ENCODE results near the gene GDF10. TPM values are rescaled to one million over a fixed set of nuclear protein-coding genes. Genes with fewer than 3 reads are reported as not detected.

Gene GDF10
- total and polyA plus RNA-seq, 2 of the 8 experiments (the other 6 are each of a cell fraction or from before 2014, with no cell fraction given): 0.19 to 0.32 TPM

DNA sequence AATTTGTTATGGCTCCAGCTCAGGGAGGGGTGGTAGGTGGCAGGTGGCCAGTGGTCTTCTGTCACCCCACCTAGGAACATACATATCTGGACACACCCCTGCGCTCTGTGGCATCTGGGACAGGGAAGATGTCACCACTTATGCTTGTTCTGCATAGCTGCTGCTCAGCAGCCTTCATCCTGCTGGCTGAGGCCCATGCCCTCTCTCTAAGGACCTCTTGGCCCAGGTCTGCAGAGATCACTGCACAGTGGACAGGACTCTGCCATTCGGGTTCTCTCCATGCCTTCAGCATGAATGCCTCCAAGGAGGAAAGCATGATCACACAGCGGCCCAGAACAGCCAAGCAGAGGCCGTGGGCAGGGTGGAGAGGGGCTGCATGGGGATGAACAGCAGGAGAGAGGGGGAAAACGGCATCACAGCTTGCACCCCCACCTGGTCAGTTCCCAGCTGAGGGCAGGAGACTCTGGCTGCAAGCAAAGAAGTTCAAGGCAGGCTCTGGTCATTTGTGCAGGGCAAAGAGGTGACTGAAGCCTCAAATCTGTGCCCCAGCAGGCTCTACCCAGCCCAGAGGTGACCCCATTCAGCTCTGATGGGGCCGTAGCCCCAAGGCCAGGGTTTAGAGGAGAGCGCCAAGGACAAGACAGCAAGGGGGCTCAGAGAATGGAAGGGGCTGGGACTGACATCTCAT lies 47.8 kb upstream of the GDF10 start:
- Histone ChIP-seq H3K23ac (ENCODE audit: insufficient read length) (no peak overlapping the region), H3K79me1 (ENCODE audit: low read depth, low read length) (no peaks in the 10 kb centered on the region), H2BK15ac (ENCODE audit: low read length) (no peak overlapping the region), H2BK120ac (replicated peaks; ENCODE audit: low read depth, low read length) (no peak overlapping the region), H4K91ac (replicated peaks; ENCODE audit: insufficient read length, low read length) (no peak overlapping the region), H4K5ac (ENCODE audit: insufficient read length, low read depth, low read length) (no peak overlapping the region), H3K9me3 (ENCODE audit: insufficient read depth in 2 of 2, low read depth in 1 of 2, low read length in 1 of 2) (no peaks in the 10 kb centered on the region), H3K14ac (ENCODE audit: insufficient read length) (no peak overlapping the region), H3K27ac (ENCODE audit: low read depth, low read length) (no peak overlapping the region), H3K9ac (replicated peaks in 1 of 4; ENCODE audit: extremely low read depth in 1 of 4, low read depth in 3 of 4, low read length in 3 of 4) (no peak overlapping the region), H2AK5ac (ENCODE audit: low read depth, low read length) (no peak overlapping the region), H3K23me2 (ENCODE audit: low read depth, low read length) (no peaks in the 10 kb centered on the region), H3K4me2 (ENCODE audit: insufficient read depth in 1 of 2, low read depth in 2 of 2, low read length in 2 of 2) (no peak overlapping the region), H3K27me3 (replicated peaks in 1 of 4; ENCODE audit: control insufficient read depth in 3 of 4, extremely low read depth in 1 of 4, insufficient read depth in 3 of 4, low read length in 3 of 4) (no peaks in the 10 kb centered on the region), H2BK20ac (ENCODE audit: low read length) (no peak overlapping the region), H3K18ac (ENCODE audit: extremely low read depth, low read length) (no peak overlapping the region), H2BK12ac (ENCODE audit: low read depth, low read length) (no peak overlapping the region), H4K8ac (ENCODE audit: extremely low read depth, insufficient read depth, low read length) (no peak overlapping the region), H3K4me3 (ENCODE audit: extremely low read depth in 1 of 4, insufficient read depth in 2 of 4, low read depth in 3 of 4, low read length in 4 of 4) (no peak overlapping the region), H2BK5ac (ENCODE audit: low read depth, low read length) (no peak overlapping the region), H2AFZ (ENCODE audit: low read length) (no peak overlapping the region), H3K4me1 (replicated peaks in 1 of 4; ENCODE audit: control insufficient read depth in 3 of 4, insufficient read depth in 4 of 4, low read length in 3 of 4) (no peaks in the 10 kb centered on the region), H3K36me3 (ENCODE audit: control insufficient read depth in 2 of 4, insufficient read depth in 4 of 4, low read length in 3 of 4) (no peaks in the 10 kb centered on the region), H3K56ac (replicated peaks; ENCODE audit: insufficient read length, low read depth, low read length) (no peak overlapping the region), H4K20me1 (replicated peaks in 1 of 2; ENCODE audit: control insufficient read depth in 1 of 2, insufficient read depth in 2 of 2, low read length in 2 of 2) (no peaks in the 10 kb centered on the region), H3K79me2 (ENCODE audit: control insufficient read depth in 1 of 2, insufficient read depth in 2 of 2, low read length in 2 of 2) (no peaks in the 10 kb centered on the region), H3K4ac (replicated peaks; ENCODE audit: insufficient read length, low read depth, low read length) (no peak overlapping the region)
- ChIA-PET POLR2A (ENCODE audit: partially characterized antibody) (no interaction called here), CTCF (ENCODE audit: partially characterized antibody) (no interaction called here)
- DNase-seq (ENCODE audit: low read depth in 1 of 2, low spot score in 2 of 2) (peak in 1 of 2 experiments; percentile 28), FAIRE-seq (no peak)
- WGBS, 2 experiments (ENCODE audit: extremely low coverage in 1 of 2, insufficient coverage in 1 of 2, insufficient read length in 1 of 2, insufficient replicate concordance in 2 of 2, low coverage in 1 of 2, low lambda C conversion rate in 2 of 2, missing lambda C conversion rate in 1 of 2): 75% methylated on average over 7 of the region's 7 CpGs; no CpG with 5 or more reads in 1 of the 2 experiments
- no peak for TF ChIP-seq CTBP2 (IDR thresholded peaks at IDR 0.05; ENCODE audit: borderline replicate concordance, insufficient read depth, insufficient read length, low read length)
- TF ChIP-seq SIN3A (conservative IDR thresholded peaks at IDR 0.05 in 1 of 2, IDR thresholded peaks at IDR 0.05 in 1 of 2; ENCODE audit: low read depth in 1 of 2, low read length in 2 of 2): no peak
- TF ChIP-seq JUN (IDR thresholded peaks at IDR 0.05; ENCODE audit: low read depth, low read length): no peak
- no peak for TF ChIP-seq TCF12 (IDR thresholded peaks at IDR 0.05; ENCODE audit: low read depth, low read length)
- TF ChIP-seq, protein P1, sequence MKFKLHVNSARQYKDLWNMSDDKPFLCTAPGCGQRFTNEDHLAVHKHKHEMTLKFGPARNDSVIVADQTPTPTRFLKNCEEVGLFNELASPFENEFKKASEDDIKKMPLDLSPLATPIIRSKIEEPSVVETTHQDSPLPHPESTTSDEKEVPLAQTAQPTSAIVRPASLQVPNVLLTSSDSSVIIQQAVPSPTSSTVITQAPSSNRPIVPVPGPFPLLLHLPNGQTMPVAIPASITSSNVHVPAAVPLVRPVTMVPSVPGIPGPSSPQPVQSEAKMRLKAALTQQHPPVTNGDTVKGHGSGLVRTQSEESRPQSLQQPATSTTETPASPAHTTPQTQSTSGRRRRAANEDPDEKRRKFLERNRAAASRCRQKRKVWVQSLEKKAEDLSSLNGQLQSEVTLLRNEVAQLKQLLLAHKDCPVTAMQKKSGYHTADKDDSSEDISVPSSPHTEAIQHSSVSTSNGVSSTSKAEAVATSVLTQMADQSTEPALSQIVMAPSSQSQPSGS (IDR thresholded peaks at IDR 0.05; ENCODE audit: low read length): no peak
- no peak for TF ChIP-seq SIX5 (IDR thresholded peaks at IDR 0.05; ENCODE audit: low read depth, low read length)
- TF ChIP-seq, protein P2, sequence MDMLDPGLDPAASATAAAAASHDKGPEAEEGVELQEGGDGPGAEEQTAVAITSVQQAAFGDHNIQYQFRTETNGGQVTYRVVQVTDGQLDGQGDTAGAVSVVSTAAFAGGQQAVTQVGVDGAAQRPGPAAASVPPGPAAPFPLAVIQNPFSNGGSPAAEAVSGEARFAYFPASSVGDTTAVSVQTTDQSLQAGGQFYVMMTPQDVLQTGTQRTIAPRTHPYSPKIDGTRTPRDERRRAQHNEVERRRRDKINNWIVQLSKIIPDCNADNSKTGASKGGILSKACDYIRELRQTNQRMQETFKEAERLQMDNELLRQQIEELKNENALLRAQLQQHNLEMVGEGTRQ (IDR thresholded peaks at IDR 0.05; ENCODE audit: low read length): no peak
- TF ChIP-seq MAFK (IDR thresholded peaks at IDR 0.05; ENCODE audit: low read depth, low read length): no peak
- TF ChIP-seq CHD1 (IDR thresholded peaks at IDR 0.05; ENCODE audit: low read depth, low read length): no peak
- TF ChIP-seq BCL11A (IDR thresholded peaks at IDR 0.05; ENCODE audit: low read depth in 2 of 2, low read length in 2 of 2): no peak
- no peak for TF ChIP-seq CBX5 (IDR thresholded peaks at IDR 0.05; ENCODE audit: low read depth, low read length)
